ENCODE results near the gene CDH8.

Gene CDH8

GRCh38 chr16:61987474-61988012 is 48.7 kb downstream of the CDH8 start:
- Histone ChIP-seq H3K4me3 (no peak overlapping the region), H3K27me3 (no peaks in the 10 kb centered on the region), H3K4me1 (no peaks in the 10 kb centered on the region), H3K27ac (no peak overlapping the region), H3K36me3 (no peaks in the 10 kb centered on the region), H3K9me3 (no peaks in the 10 kb centered on the region)
- no peak for DNase-seq
- intact Hi-C loops (cut with DNase I; ENCODE audit: low total_unique reads) = no loop called here
- TF ChIP-seq, protein P1, sequence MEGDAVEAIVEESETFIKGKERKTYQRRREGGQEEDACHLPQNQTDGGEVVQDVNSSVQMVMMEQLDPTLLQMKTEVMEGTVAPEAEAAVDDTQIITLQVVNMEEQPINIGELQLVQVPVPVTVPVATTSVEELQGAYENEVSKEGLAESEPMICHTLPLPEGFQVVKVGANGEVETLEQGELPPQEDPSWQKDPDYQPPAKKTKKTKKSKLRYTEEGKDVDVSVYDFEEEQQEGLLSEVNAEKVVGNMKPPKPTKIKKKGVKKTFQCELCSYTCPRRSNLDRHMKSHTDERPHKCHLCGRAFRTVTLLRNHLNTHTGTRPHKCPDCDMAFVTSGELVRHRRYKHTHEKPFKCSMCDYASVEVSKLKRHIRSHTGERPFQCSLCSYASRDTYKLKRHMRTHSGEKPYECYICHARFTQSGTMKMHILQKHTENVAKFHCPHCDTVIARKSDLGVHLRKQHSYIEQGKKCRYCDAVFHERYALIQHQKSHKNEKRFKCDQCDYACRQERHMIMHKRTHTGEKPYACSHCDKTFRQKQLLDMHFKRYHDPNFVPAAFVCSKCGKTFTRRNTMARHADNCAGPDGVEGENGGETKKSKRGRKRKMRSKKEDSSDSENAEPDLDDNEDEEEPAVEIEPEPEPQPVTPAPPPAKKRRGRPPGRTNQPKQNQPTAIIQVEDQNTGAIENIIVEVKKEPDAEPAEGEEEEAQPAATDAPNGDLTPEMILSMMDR (IDR thresholded peaks at IDR 0.05) = no peak

DNA sequence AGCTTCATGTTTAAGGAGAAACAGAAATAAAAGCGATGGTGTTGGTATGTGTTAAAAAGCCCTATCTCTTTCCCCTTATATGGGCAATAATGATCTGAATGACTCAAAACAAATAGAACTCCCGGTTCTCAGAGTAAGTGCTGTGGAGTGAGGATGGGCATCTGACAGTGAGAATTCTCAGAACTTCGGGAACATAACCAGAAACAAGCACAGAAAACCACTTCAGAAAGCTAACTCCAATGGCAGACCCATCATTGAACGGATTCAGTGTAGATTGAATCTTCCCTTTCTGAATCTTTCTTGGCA is 67.2 kb downstream of the CDH8 start:
- H3K27ac ChIP-seq = no peak overlapping the region
- no peaks in the 10 kb centered on the region for H3K9me3 ChIP-seq
- H3K36me3 ChIP-seq = no peaks in the 10 kb centered on the region
- TF ChIP-seq, protein P1 (IDR thresholded peaks at IDR 0.05) = no peak
- intact Hi-C loops (cut with DNase I; ENCODE audit: low total_unique reads) = no loop called here
- no peak for DNase-seq
- H3K4me3 ChIP-seq = no peak overlapping the region
- H3K27me3 ChIP-seq = peaks cover 0 to 14% of the 10 kb centered on the region in 2 donors
- no peaks in the 10 kb centered on the region for H3K4me1 ChIP-seq

DNA sequence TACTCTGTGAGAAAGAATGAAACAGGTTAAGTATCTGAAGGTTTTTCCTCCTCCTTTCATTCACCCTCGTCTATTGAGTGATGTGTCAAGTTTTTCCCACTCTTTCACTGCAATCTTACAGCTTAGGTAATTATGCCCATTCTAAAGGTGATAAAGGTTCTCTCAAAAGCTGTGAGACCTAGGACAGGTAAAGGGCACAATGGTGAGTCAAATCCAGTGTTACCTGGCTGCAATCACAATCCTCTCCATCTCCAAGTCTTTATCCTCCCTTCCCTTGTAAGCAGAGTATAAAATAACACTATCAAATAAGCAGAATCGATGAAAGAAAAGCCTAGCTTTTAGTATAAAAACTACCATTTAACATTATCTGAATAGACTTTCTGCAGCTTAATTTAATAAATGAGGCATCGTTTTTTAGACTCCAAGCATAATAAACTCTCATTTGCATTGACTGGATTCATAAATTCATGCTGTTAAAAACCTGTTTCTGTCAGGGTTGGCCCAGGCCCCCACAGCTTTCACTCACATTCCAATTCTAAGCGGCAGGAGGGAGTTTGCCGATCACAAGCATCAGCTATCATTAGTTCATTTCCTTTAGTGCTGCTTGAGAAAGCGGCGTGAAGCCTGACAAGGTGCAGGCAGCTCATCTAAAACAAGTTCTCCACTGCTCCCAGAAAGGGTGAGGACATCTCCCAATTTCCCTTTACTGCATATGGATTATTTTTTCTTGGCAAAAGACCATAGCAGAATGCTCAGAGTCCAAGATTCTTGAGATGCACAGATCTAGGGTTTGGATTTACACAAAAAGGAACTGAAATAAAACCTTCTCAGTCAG is 67.8 kb downstream of the CDH8 start:
- TF ChIP-seq, protein P1 (IDR thresholded peaks at IDR 0.05) = no peak

GRCh38 chr16:61957075-61957855 is 79.0 kb downstream of the CDH8 start:
- H3K27me3 ChIP-seq = no peaks in the 10 kb centered on the region
- intact Hi-C loops (cut with DNase I; ENCODE audit: low total_unique reads) = no loop called here
- no peaks in the 10 kb centered on the region for H3K4me1 ChIP-seq
- TF ChIP-seq, protein P1 (IDR thresholded peaks at IDR 0.05) = no peak
- H3K36me3 ChIP-seq = no peaks in the 10 kb centered on the region
- no peak overlapping the region for H3K27ac ChIP-seq
- no peak overlapping the region for H3K4me3 ChIP-seq
- H3K9me3 ChIP-seq = no peaks in the 10 kb centered on the region
- DNase-seq = no peak

More for the DNA sequence above, 67.8 kb downstream of the CDH8 start:
- no peak for DNase-seq
- Histone ChIP-seq H3K4me1 (no peaks in the 10 kb centered on the region), H3K27me3 (peaks cover 0 to 14% of the 10 kb centered on the region in 2 donors), H3K9me3 (no peaks in the 10 kb centered on the region), H3K4me3 (no peak overlapping the region), H3K27ac (no peak overlapping the region), H3K36me3 (no peaks in the 10 kb centered on the region)
- intact Hi-C loops (cut with DNase I; ENCODE audit: low total_unique reads) = no loop called here

GRCh38 chr16:61952841-61953240 is 83.4 kb downstream of the CDH8 start:
- Histone ChIP-seq H3K9me3 (no peaks in the 10 kb centered on the region), H3K36me3 (no peaks in the 10 kb centered on the region), H3K4me1 (no peaks in the 10 kb centered on the region), H3K27ac (no peak overlapping the region), H3K4me3 (no peak overlapping the region), H3K27me3 (no peaks in the 10 kb centered on the region)
- no peak for DNase-seq
- intact Hi-C loops (cut with DNase I; ENCODE audit: low total_unique reads) = no loop called here
- TF ChIP-seq, protein P1 (IDR thresholded peaks at IDR 0.05) = no peak

All from tibial artery (tissue), 4 donors.